Activated T-helper 17 cell treated with anti-CD3 and anti-CD28 coated beads, Interleukin-2, amount 50 U/mL, for 72 hours (primary cell): ENCODE data around the gene TMEM126B. TPM values are rescaled to one million over a fixed set of nuclear protein-coding genes. Genes with fewer than 3 reads are reported as not detected.
"Not testable (repeated sequence)": the region's sequence is repeated elsewhere in the genome, so short reads cannot be mapped to it uniquely, and the experiment has no call there.

Experiments used
- ATAC-seq: fragments of 150-1000 bp; cut with Tn5 transposase; replicated peaks from 2 replicates; pipeline ENCODE4 v1.10.0; 2021; ENCODE audit warnings: mild to moderate bottlenecking, moderate library complexity
- H3K27ac Mint-ChIP-seq: one replicate; pipeline ENCODE4 v1.8.0; 2022; ENCODE audit warnings: mixed read lengths
- H3K27me3 Mint-ChIP-seq: one replicate; pipeline ENCODE4 v1.8.0; 2022; ENCODE audit warnings: mixed read lengths
- H3K36me3 Mint-ChIP-seq: one replicate; pipeline ENCODE4 v1.8.0; 2022; ENCODE audit warnings: low read depth, mild to moderate bottlenecking, mixed read lengths
- H3K4me1 Mint-ChIP-seq: one replicate; pipeline ENCODE4 v1.8.0; 2022; ENCODE audit warnings: mixed read lengths
- H3K4me3 Mint-ChIP-seq: one replicate; pipeline ENCODE4 v1.8.0; 2022; ENCODE audit warnings: mild to moderate bottlenecking, mixed read lengths
- H3K9me3 Mint-ChIP-seq: one replicate; pipeline ENCODE4 v1.8.0; 2022; ENCODE audit warnings: mixed read lengths
- total RNA-seq, 2 donors: library from RNA; stranded (reverse); gene quantifications; one replicate each; pipeline ENCODE4 v1.2.3, GENCODE V29; 2022

Gene TMEM126B
- 10 to 100 TPM; 48.9 to 64.9 TPM for total RNA-seq

DNA sequence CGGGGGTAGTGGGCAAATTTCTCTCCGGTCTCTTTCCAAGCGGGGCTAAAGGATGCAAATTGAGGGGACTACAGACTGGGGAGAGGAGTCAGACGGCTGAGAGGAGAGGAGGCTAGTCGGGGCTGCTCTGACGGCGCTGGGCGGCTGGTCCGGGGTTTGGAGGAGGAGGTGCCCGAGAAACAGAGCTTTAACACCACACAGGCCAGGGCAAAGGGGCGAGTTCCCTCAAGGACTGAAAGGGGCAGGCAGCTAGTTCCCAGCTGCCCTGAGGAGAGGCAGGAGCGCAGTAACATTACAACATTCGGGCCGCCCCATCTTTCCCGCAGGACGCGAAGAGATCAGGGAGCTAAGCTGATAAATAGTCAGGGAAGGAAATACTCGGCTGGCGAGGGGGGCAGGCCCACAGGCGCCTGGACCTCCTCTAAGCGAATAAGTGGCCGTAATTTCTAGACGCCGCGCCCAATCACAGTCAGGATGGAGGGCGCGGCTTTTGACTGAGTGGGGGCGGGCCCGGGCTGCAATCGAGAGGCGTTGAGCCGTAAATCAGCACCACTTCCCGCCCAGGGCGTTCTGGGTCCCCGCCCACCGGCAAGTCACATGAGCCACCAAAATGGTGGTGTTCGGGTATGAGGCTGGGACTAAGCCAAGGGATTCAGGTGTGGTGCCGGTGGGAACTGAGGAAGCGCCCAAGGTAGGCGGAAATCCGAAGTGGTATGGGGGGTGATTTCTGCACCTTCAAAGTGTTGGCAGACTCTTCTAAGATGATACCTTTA, at the start of gene TMEM126B:
TMEM126B (plus strand) TSS at position 596 of the 773 bp plus-strand sequence; CDS start at position 611, 15 bp downstream.
- ATAC-seq, result peak; percentile 97
- Mint-ChIP-seq H3K4me3 (peak within 1 kb of the TSS; percentile 99), H3K4me1 (peaks cover 6% of the 10 kb centered on the region), H3K9me3 (no peaks in the 10 kb centered on the region), H3K27me3 (no peaks in the 10 kb centered on the region), H3K36me3 (peaks cover 34% of the 10 kb centered on the region), H3K27ac (peak within 1 kb of the TSS; percentile 96)

DNA sequence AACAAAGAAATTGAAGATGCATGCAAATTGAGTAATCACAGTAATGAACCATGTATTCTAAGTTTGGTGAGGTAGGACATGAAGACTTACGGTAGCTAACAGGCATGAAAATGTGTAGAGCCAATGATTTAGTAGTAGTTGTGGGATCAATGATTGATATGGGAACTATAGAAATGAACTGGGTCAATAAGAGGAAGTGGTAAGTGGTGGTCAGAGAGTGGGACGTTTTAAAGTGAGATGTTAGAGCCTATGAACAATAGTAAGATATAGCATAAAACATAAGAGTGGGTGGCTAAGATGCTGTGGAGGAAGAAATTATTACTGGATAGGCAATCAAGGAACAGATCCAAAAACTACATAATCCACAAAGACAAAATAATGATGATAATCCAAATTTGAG, 46.3 kb upstream of the TMEM126B start:
- Mint-ChIP-seq H3K4me1 (peaks cover 5% of the 10 kb centered on the region), H3K4me3 (no peak overlapping the region), H3K36me3 (no peaks in the 10 kb centered on the region), H3K9me3 (peaks cover 9% of the 10 kb centered on the region), H3K27me3 (peaks cover 7% of the 10 kb centered on the region), H3K27ac (peak overlapping the region; percentile 21)
- ATAC-seq, result peak; percentile 67

DNA sequence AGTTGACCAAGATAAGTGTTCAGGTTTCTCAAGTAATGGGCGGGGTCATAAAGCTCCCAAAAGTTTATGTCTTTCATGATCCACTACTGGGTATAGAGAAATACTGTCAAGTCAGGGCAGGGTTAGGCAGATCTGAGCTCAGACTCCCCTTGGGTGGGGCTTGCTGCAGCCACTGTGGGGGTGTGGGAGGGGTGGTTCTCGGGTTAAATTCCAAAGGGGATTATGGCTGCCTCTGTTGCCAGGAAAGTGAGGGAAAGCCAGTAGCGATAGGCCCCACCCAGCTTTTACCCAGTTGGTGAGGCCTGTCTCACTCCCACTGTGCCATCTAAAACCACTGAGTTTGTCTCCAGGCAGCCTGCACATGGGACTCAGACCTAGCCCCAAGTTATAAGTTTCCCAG, 39.0 kb upstream of the TMEM126B start:
- no peaks in the 10 kb centered on the region for H3K36me3 Mint-ChIP-seq
- H3K27ac Mint-ChIP-seq, result no peak overlapping the region
- H3K27me3 Mint-ChIP-seq, result peaks cover 17% of the 10 kb centered on the region
- no peak overlapping the region for H3K4me3 Mint-ChIP-seq
- peaks cover 6% of the 10 kb centered on the region for H3K9me3 Mint-ChIP-seq
- H3K4me1 Mint-ChIP-seq, result no peaks in the 10 kb centered on the region
- ATAC-seq, result no peak

DNA sequence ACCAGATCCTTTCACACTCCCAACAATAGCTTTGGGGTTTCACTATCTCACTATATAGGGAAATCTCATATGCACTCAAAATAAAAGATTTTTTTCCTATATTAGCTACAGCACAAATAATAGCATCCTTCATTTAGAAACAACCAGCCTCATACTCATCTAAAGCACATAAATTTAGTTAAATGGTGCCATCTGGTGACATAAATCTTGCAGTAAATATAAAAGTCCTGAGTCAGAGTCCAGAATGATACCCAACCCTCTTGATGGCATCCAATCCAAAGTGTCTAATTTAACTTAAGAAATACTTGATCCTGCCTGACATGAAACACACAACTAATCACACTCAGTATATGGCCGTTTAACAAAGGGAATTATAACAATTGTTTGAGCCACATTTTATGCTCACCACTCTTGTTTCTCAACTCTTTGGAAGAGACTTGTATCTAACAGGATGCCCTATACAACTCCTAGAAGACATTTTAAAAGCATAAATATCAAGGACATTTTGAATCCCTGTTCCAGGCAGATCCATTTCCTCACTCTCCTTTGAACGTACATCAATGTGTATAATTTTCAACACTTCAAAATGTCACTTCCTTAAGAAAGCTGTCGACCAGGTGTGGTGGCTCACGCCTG, 37.4 kb upstream of the TMEM126B start:
- peaks cover 6% of the 10 kb centered on the region for H3K9me3 Mint-ChIP-seq
- H3K36me3 Mint-ChIP-seq, result no peaks in the 10 kb centered on the region
- H3K4me3 Mint-ChIP-seq, result no peak overlapping the region
- H3K27ac Mint-ChIP-seq, result no peak overlapping the region
- ATAC-seq, result no peak
- H3K27me3 Mint-ChIP-seq, result peaks cover 17% of the 10 kb centered on the region
- H3K4me1 Mint-ChIP-seq, result no peaks in the 10 kb centered on the region

DNA sequence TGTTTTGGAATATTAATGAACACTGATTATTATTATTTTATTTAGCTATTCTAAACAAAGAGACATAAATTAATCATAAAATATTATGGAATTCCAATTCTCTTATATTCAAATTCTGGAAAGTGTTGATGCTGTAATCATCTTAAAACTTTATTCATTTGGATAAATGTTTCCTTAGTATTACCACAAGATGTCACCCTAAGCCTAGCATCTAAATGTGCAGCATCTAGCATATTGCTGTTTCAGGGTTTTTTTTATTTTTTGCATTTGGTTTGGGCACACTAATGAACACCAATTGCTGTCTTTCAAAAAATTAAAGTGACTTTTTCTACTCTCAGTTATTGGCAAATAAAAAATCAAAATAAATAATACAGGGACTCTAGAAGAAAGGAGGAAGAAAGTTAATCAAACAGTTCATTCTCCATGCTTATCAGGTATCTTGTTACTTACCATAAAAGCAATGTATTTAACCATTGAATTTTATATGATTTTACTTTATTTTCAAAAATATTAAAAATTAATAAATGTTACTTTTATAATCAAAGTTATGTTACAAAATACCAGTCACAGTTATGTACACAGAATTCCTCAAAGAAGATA, 33.0 kb upstream of the TMEM126B start:
- H3K27ac Mint-ChIP-seq, result no peak overlapping the region
- no peaks in the 10 kb centered on the region for H3K36me3 Mint-ChIP-seq
- no peaks in the 10 kb centered on the region for H3K4me1 Mint-ChIP-seq
- peaks cover 6% of the 10 kb centered on the region for H3K27me3 Mint-ChIP-seq
- no peak for ATAC-seq
- no peaks in the 10 kb centered on the region for H3K9me3 Mint-ChIP-seq
- H3K4me3 Mint-ChIP-seq, result no peak overlapping the region

DNA sequence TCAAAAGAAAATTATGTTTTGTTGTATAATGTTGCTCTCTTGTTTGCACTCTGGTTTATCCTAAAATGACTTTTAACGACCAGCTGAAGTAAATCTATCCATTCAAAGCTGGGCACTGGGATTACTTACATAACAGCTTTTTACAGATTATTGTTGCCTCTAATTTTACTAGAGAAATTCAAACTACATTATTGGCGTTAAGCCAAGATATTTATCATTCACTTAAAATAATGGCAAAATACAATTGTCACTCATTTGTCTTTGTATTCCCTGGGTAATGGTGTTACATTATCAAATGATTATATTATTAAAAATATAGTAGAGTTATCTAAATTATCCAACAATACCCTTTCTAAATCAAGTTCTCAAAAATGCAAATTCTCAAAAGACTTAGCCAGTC, 31.5 kb upstream of the TMEM126B start:
- H3K4me1 Mint-ChIP-seq, result no peaks in the 10 kb centered on the region
- peaks cover under 1% of the 10 kb centered on the region for H3K27me3 Mint-ChIP-seq

DNA sequence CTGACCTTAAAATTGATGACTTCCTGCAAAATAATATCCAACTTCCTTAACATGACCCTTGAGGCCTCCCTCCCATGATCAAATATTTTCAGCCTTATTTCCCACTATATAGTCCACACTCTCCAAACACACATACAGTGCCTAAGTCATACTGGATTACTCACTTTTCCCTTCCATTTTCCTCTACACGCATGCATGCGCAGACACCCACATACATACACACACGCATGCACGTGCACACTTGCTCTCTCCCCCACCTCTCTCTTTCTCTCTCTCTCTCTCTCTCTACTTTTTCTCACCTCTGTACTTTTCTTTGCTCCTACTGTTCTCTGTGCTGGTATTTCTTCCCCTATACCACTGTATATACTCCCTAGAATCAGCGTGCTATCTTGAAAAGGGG, 29.3 kb upstream of the TMEM126B start:
- H3K4me1 Mint-ChIP-seq, result no peaks in the 10 kb centered on the region
- ATAC-seq, result no peak
- H3K4me3 Mint-ChIP-seq, result no peak overlapping the region
- H3K27me3 Mint-ChIP-seq, result no peaks in the 10 kb centered on the region
- H3K36me3 Mint-ChIP-seq, result no peaks in the 10 kb centered on the region
- no peak overlapping the region for H3K27ac Mint-ChIP-seq
- H3K9me3 Mint-ChIP-seq, result no peaks in the 10 kb centered on the region

More for the DNA sequence above, 31.5 kb upstream of the TMEM126B start:
- no peaks in the 10 kb centered on the region for H3K9me3 Mint-ChIP-seq
- no peak overlapping the region for H3K4me3 Mint-ChIP-seq
- H3K36me3 Mint-ChIP-seq, result no peaks in the 10 kb centered on the region
- no peak for ATAC-seq
- H3K27ac Mint-ChIP-seq, result no peak overlapping the region

DNA sequence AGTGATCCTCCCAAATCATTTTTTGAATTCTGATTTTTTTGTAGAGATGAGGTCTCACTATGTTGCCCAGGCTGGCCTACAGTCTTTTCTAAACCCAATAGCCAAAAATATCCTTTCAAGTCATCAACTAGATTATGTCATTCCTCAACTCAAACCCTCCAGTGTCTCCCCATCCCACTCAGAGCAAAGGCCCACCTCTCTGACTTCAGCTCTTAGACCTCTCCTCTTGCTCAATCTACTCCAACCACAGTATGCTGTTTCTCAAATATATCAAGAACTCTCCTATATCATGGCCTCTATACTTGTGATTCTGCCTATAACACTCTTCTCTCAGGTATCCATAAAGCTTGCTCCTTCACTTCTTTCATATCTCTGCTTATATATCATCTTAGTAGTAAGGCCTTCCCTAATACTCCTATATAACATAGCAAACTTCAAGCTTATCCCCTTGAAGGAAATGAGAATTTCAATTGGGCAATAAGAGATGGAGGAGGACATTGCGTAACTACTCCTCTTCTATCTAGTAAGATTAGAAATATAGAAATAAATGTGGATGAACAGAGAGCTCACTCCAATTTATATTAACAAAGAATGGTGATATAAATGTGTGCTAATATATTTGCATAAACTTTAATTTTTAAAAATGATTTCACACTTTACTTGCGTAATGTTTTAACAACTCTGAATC, 25.7 kb upstream of the TMEM126B start:
- H3K36me3 Mint-ChIP-seq, result no peaks in the 10 kb centered on the region
- no peaks in the 10 kb centered on the region for H3K27me3 Mint-ChIP-seq
- no peak for ATAC-seq
- H3K27ac Mint-ChIP-seq, result no peak overlapping the region
- no peaks in the 10 kb centered on the region for H3K9me3 Mint-ChIP-seq
- H3K4me1 Mint-ChIP-seq, result no peaks in the 10 kb centered on the region
- H3K4me3 Mint-ChIP-seq, result no peak overlapping the region

DNA sequence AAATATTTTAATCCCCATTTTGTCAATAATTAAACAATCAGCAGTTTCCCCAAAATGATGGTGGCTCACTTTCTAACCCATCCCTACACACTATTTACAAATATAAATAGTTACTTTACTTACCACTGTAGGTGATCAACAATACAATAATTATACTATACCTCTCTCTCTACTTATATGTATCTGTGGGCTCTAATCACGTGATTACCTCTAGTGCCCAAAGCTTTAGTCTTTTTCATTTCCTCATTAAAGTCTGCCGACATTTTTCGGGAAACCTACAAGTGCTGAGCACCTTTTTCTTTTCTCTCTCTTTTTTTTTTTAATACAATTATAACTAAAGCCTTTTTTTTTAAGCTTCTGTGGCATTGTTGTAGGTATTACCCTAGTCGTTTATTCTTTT, 25.2 kb upstream of the TMEM126B start:
- H3K36me3 Mint-ChIP-seq, result no peaks in the 10 kb centered on the region
- H3K27ac Mint-ChIP-seq, result no peak overlapping the region
- no peak overlapping the region for H3K4me3 Mint-ChIP-seq
- H3K27me3 Mint-ChIP-seq, result no peaks in the 10 kb centered on the region
- ATAC-seq, result no peak
- H3K9me3 Mint-ChIP-seq, result no peaks in the 10 kb centered on the region
- no peaks in the 10 kb centered on the region for H3K4me1 Mint-ChIP-seq

DNA sequence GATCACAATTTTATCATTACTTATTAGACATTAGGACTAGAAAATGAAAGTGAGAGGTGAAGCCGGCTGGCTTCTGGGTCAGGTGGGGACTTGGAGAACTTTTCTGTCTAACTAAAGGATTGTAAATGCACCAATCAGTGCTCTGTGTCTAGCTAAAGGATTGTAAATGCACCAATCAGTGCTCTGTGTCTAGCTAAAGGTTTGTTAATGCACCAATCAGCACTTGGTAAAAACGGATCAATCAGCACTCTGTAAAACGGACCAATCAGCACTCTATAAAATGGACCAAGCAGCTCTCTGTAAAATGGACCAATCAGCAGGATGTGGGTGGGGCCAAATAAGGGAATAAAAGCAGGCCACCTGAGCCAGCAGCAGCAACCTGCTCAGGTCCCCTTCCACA, 22.2 kb upstream of the TMEM126B start:
- H3K9me3 Mint-ChIP-seq, H3K27ac Mint-ChIP-seq, H3K4me1 Mint-ChIP-seq, H3K36me3 Mint-ChIP-seq, H3K4me3 Mint-ChIP-seq, H3K27me3 Mint-ChIP-seq, ATAC-seq: not testable (repeated sequence)

DNA sequence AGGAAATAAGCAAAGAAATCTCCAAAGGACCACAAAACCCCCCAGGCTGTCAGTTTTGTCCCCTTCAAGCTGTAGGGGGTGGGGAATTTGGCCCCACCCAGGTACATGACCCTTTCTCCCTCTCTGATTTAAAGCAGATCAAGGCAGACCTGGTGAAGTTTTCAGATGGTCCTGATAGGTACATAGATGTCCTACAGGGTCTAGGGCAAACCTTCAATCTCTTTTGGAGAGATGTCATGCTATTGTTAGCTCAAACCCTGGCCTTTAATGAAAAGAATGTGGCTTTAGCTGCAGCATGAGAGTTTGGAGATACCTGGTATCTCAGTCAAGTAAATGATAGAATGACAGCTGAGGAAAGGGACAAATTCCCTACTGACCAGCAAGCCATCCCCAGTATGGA, 19.8 kb upstream of the TMEM126B start:
- H3K27ac Mint-ChIP-seq, H3K4me1 Mint-ChIP-seq, H3K9me3 Mint-ChIP-seq, ATAC-seq, H3K36me3 Mint-ChIP-seq, H3K4me3 Mint-ChIP-seq, H3K27me3 Mint-ChIP-seq: not testable (repeated sequence)

DNA sequence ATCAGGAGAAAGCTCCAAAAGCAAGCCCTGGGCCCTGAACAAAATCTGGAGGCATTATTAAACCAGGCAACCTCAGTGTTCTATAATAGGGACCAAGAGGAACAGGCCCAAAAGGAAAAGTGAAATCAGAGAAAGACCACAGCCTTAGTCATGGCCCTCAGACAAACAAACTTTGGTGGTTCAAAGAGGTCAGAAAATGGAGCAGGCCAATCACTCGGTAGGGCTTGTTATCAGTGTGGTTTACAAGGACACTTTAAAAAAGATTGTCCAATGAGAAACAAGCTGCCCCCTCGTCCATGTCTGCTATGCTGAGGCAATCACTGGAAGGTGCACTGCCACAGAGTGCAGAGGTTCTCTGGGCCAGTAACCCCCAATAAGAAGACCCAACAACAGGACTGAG, 19.1 kb upstream of the TMEM126B start:
- H3K27ac Mint-ChIP-seq, ATAC-seq, H3K4me1 Mint-ChIP-seq: not testable (repeated sequence)

DNA sequence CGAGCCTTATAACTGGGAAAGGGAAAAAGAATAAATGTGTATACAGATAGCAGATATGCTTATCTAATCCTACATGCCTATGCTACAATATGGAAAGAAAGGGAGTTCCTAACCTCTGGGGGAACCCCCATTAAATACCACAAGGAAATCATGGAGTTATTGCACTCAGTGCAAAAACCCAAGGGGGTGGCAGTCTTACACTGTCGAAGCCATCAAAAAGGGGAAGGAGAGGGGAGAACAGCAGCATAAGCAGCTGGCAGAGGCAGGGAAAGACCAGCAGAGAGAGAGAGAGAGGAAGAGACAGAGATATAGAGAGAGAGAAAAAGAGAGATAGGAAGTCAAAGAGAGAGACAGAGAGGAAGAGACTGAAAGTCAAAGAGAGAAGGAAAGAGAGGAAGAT, 16.8 kb upstream of the TMEM126B start:
- H3K27me3 Mint-ChIP-seq, result not testable (repeated sequence)

More for the DNA sequence above, 19.1 kb upstream of the TMEM126B start:
- H3K9me3 Mint-ChIP-seq, H3K36me3 Mint-ChIP-seq, H3K27me3 Mint-ChIP-seq, H3K4me3 Mint-ChIP-seq: not testable (repeated sequence)

DNA sequence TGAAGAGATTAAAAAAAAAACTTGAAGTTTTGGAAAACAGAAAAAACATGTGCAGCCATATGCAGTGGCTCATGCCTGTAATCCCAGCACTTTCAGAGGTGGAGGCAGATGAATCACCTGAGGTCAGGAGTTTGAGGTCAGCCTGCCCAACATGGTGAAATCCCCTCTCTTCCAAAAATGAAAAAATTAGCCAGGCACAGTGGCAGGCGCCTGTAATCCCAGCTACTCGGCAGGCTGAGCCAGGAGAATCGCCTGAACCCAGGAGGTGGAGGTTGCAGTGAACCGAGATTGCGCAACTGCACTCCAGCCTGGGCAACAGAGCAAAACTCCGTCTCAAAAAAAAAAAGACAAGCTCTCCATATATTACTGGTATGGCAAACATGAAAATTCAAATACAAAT, 8.9 kb upstream of the TMEM126B start:
- no peak overlapping the region for H3K27ac Mint-ChIP-seq
- no peaks in the 10 kb centered on the region for H3K27me3 Mint-ChIP-seq
- H3K4me3 Mint-ChIP-seq, result no peak overlapping the region
- no peaks in the 10 kb centered on the region for H3K9me3 Mint-ChIP-seq
- no peaks in the 10 kb centered on the region for H3K4me1 Mint-ChIP-seq
- peak; percentile 70 for ATAC-seq
- H3K36me3 Mint-ChIP-seq, result no peaks in the 10 kb centered on the region

More for the DNA sequence above, 16.8 kb upstream of the TMEM126B start:
- H3K27ac Mint-ChIP-seq, ATAC-seq, H3K9me3 Mint-ChIP-seq, H3K36me3 Mint-ChIP-seq, H3K4me3 Mint-ChIP-seq, H3K4me1 Mint-ChIP-seq: not testable (repeated sequence)
